ENCODE measurements around the gene BRSK1. TPM values are rescaled to one million over a fixed set of nuclear protein-coding genes. Genes with fewer than 3 reads are reported as not detected.
A peak's percentile ranks its signal among the peaks of the same experiment; 100 is the strongest.
"Not testable (repeated sequence)": the region's sequence is repeated elsewhere in the genome, so short reads cannot be mapped to it uniquely, and the experiment has no call there.

BRSK1 gene
- total RNA-seq, 1 experiment from 2014 or later = 8.7 TPM

GRCh38 chr19:55329791-55330190 lies 46.0 kb downstream of the BRSK1 start:
- H3K27ac ChIP-seq (ENCODE audit: low read length); H3K9ac ChIP-seq (ENCODE audit: low read length); H3K27me3 ChIP-seq (ENCODE audit: low read length); ATAC-seq; H3K79me2 ChIP-seq (ENCODE audit: low read length); CTCF ChIA-PET; POLR2A ChIA-PET (ENCODE audit: unreplicated experiment); H3K9me3 ChIP-seq (ENCODE audit: low read length); BruUV-seq (replicated peaks); H3F3A ChIP-seq (ENCODE audit: low read length, unreplicated experiment); H3K36me3 ChIP-seq (ENCODE audit: low read depth, low read length); H3K4me2 ChIP-seq (ENCODE audit: low read length); H3K9me2 ChIP-seq (replicated peaks; ENCODE audit: low read length); H4K20me1 ChIP-seq (ENCODE audit: low read length); intact Hi-C loops (cut with micrococcal nuclease); H3K4me1 ChIP-seq (ENCODE audit: insufficient read depth, low read length); H2AFZ ChIP-seq (ENCODE audit: low read length); H3K4me3 ChIP-seq (ENCODE audit: low read length): not testable (repeated sequence)
- DNase-seq = peak; percentile 60

GRCh38 chr19:55333870-55334269 lies 50.1 kb downstream of the BRSK1 start:
- DNase-seq (no peak), ATAC-seq (no peak)
- no peaks in the 10 kb centered on the region for H4K20me1 ChIP-seq (ENCODE audit: low read length)
- H3K4me3 ChIP-seq (ENCODE audit: low read length) = no peak overlapping the region
- H3K4me1 ChIP-seq (ENCODE audit: insufficient read depth, low read length) = peaks cover 8% of the 10 kb centered on the region
- no peaks in the 10 kb centered on the region for H3K79me2 ChIP-seq (ENCODE audit: low read length)
- no peak overlapping the region for H3K27ac ChIP-seq (ENCODE audit: low read length)
- no peaks in the 10 kb centered on the region for H3F3A ChIP-seq (ENCODE audit: low read length, unreplicated experiment)
- no peaks in the 10 kb centered on the region for H3K27me3 ChIP-seq (ENCODE audit: low read length)
- H3K4me2 ChIP-seq (ENCODE audit: low read length) = no peak overlapping the region
- TF ChIP-seq EZH2phosphoT487 (IDR thresholded peaks at IDR 0.05; ENCODE audit: borderline replicate concordance, low read length) = no peak
- TF ChIP-seq CTCF (conservative IDR thresholded peaks at IDR 0.05; ENCODE audit: low read depth, low read length) = no peak
- TF ChIP-seq EZH2 (IDR thresholded peaks at IDR 0.05; ENCODE audit: low read length, unreplicated experiment) = no peak
- BruUV-seq (replicated peaks) = no TSS peak
- H3K9me2 ChIP-seq (replicated peaks; ENCODE audit: low read length) = no peaks in the 10 kb centered on the region
- CTCF ChIA-PET = no interaction called here
- H3K9ac ChIP-seq (ENCODE audit: low read length) = no peak overlapping the region
- intact Hi-C loops (cut with micrococcal nuclease) = no loop called here
- no peaks in the 10 kb centered on the region for H3K9me3 ChIP-seq (ENCODE audit: low read length)
- H2AFZ ChIP-seq (ENCODE audit: low read length) = no peak overlapping the region
- POLR2A ChIA-PET (ENCODE audit: unreplicated experiment) = no interaction called here
- no peaks in the 10 kb centered on the region for H3K36me3 ChIP-seq (ENCODE audit: low read depth, low read length)

- CTCF ChIA-PET = no interaction called here
- no peaks in the 10 kb centered on the region for H3K36me3 ChIP-seq (ENCODE audit: low read depth, low read length)
- no peak overlapping the region; the same call in 1 of the 2 replicates for H2AFZ ChIP-seq (ENCODE audit: low read length)
- peaks cover 11% of the 10 kb centered on the region for H3K79me2 ChIP-seq (ENCODE audit: low read length)
- no TSS peak for BruUV-seq (replicated peaks)
- DNase-seq (peak; percentile 43), ATAC-seq (no peak)
- H3F3A ChIP-seq (ENCODE audit: low read length, unreplicated experiment) = no peaks in the 10 kb centered on the region
- no peaks in the 10 kb centered on the region for H3K9me2 ChIP-seq (replicated peaks; ENCODE audit: low read length)
- no peaks in the 10 kb centered on the region for H3K27me3 ChIP-seq (ENCODE audit: low read length)
- no peak overlapping the region for H3K4me3 ChIP-seq (ENCODE audit: low read length)
- intact Hi-C loops (cut with micrococcal nuclease) = loop anchor here (5.0 kb wide), 1 partner anchor 124 kb away; no protein-coding TSS in a partner anchor
- no peak for TF ChIP-seq EZH2 (IDR thresholded peaks at IDR 0.05; ENCODE audit: low read length, unreplicated experiment)
- TF ChIP-seq CTCF (conservative IDR thresholded peaks at IDR 0.05; ENCODE audit: low read depth, low read length) = no peak
- no peak for TF ChIP-seq EZH2phosphoT487 (IDR thresholded peaks at IDR 0.05; ENCODE audit: borderline replicate concordance, low read length)
- H3K4me1 ChIP-seq (ENCODE audit: insufficient read depth, low read length) = peaks cover 19% of the 10 kb centered on the region
- no peaks in the 10 kb centered on the region for H4K20me1 ChIP-seq (ENCODE audit: low read length)
- no peaks in the 10 kb centered on the region for H3K9me3 ChIP-seq (ENCODE audit: low read length)
- no peak overlapping the region for H3K9ac ChIP-seq (ENCODE audit: low read length)
- H3K27ac ChIP-seq (ENCODE audit: low read length) = no peak overlapping the region
- H3K4me2 ChIP-seq (ENCODE audit: low read length) = no peak overlapping the region
- POLR2A ChIA-PET (ENCODE audit: unreplicated experiment) = no interaction called here
Measured at GRCh38 chr19:55336101-55336500, 52.3 kb downstream of the BRSK1 start.

All from PC-3 (cell line).